Mononuclear cell (primary cell): Measurements from ENCODE around the gene CCDC78. TPM values are rescaled to one million over a fixed set of nuclear protein-coding genes. Genes with fewer than 3 reads are reported as not detected.
"Not testable (repeated sequence)": the region's sequence is repeated elsewhere in the genome, so short reads cannot be mapped to it uniquely, and the experiment has no call there.

Source experiments
- H3K27me3 ChIP-seq: 2 replicates; pipeline ENCODE4 v1.6.0; 2011; ENCODE audit warnings: low read length, control low read depth; ENCODE audit not compliant: insufficient read depth
- H3K4me1 ChIP-seq: 2 replicates; pipeline ENCODE4 v1.5.1; 2011; ENCODE audit warnings: mild to moderate bottlenecking, low read length, control low read depth; ENCODE audit not compliant: insufficient read depth
- H3K4me3 ChIP-seq: 2 replicates; pipeline ENCODE4 v1.5.1; 2011; ENCODE audit warnings: mild to moderate bottlenecking, low read length, moderate library complexity
- H3K9me3 ChIP-seq: 2 replicates; pipeline ENCODE4 v1.5.1; 2011; ENCODE audit warnings: low read depth, mild to moderate bottlenecking, control low read depth, low read length
- total RNA-seq: library from RNA; depleted of rRNA; stranded (reverse); fragments of >200 nt; gene quantifications from one replicate; pipeline ENCODE4 v1.2.3, GENCODE V29; 2012

CCDC78 gene
- total RNA-seq, 1 donor, result 1.0 TPM

DNA sequence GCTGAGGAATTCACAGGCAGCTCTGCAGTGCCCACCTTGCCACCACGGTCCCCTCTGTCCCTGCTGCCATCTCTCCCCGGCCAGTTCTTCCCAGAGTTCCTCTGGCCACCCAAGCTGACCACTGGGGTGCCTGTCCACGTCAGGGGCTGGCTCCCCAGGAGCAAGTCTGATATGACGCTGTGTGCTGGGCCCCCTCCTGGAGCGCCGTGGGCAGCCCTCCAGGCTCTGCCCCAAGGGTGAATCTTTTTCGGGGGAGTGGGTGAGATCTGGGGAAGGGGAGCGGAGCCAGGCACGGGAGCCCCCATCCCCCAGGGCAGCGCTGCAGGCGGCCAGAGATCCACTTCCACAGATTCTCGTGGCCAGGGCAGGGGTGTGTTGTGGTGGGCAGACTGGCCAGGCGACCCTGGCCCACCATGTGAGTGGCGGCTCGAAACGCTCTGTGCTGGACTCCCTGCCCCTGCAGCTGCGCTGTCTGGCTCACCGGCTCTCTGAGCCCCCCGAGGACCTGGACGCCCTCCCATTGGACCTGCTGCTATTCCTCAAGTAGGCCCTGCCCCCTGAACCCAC is 38.0 kb upstream of the CCDC78 start:
- no peaks in the 10 kb centered on the region for H3K9me3 ChIP-seq
- H3K4me1 ChIP-seq, result no peaks in the 10 kb centered on the region
- H3K4me3 ChIP-seq, result no peak overlapping the region
- H3K27me3 ChIP-seq, result no peaks in the 10 kb centered on the region

DNA sequence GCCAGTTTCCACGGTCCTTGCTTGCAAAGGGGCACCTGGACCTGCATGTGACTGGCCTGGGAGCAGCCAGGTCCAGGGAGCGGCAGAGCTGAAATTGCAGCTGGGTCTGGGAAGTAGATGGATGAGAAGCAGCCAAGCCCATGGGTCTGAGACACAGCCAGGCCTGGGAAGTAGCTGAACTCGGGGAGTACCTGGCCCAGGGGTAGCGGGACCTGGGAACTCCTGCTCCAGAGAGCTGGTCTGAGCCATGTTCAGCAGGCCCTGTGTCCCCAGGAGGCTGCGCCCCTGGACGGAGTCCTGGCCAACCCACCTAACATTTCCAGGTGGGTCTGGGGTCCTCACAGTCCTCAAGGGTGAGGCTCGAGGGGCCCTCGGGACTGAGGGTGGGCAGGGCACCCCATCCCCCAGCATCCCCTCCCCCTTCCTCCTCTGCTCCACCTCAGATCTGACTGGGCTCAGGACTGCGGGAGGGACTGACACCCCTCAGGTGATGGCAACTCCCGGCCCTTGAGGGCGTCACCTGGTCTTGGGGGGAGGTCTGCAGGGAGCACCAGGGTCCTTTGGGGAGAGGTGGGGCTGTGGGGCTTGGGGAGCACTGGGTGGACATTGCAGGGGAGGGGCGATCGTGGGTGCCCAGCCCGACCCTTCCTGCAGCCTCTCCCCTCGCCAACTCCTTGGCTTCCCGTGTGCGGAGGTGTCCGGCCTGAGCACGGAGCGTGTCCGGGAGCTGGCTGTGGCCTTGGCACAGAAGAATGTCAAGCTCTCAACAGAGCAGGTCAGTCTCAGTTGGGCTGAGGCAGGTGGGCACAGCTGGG is 37.3 kb upstream of the CCDC78 start:
- no peaks in the 10 kb centered on the region for H3K4me1 ChIP-seq
- H3K27me3 ChIP-seq, result no peaks in the 10 kb centered on the region

DNA sequence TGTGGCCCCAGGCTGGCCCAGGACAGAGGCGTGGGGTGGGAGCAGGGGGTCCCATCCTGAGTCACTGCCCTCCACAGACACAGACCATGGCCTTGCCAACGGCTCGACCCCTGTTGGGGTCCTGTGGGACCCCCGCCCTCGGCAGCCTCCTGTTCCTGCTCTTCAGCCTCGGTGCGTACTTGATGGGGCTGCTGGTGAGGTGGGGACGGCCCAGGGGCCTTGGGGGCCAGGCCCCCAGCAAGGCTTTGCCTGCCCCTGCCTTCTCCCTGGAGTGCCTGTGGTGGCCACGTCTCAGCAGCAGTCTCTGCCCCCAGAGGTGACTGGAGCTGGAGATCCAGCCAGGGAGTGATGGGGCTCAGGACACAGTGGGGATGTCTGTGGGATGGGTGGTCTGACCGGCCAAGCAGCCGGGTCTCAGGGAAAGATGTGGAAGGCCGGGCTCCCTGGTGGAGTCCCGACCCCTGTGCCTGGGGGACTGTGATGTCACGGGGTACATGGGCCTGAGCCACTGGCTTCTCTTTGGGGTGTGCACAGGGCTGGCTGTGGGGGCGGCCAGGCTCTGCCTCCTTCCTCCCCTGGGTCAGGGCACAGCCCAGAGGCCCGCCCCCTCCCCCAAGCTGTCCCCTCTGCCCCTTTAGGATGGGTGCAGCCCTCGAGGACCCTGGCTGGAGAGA is 36.5 kb upstream of the CCDC78 start:
- Histone ChIP-seq H3K4me3 (no peak overlapping the region), H3K9me3 (no peaks in the 10 kb centered on the region), H3K27me3 (no peaks in the 10 kb centered on the region), H3K4me1 (peaks cover 4% of the 10 kb centered on the region)

More for the DNA sequence above, 37.3 kb upstream of the CCDC78 start:
- Histone ChIP-seq H3K4me3 (no peak overlapping the region), H3K9me3 (no peaks in the 10 kb centered on the region)

DNA sequence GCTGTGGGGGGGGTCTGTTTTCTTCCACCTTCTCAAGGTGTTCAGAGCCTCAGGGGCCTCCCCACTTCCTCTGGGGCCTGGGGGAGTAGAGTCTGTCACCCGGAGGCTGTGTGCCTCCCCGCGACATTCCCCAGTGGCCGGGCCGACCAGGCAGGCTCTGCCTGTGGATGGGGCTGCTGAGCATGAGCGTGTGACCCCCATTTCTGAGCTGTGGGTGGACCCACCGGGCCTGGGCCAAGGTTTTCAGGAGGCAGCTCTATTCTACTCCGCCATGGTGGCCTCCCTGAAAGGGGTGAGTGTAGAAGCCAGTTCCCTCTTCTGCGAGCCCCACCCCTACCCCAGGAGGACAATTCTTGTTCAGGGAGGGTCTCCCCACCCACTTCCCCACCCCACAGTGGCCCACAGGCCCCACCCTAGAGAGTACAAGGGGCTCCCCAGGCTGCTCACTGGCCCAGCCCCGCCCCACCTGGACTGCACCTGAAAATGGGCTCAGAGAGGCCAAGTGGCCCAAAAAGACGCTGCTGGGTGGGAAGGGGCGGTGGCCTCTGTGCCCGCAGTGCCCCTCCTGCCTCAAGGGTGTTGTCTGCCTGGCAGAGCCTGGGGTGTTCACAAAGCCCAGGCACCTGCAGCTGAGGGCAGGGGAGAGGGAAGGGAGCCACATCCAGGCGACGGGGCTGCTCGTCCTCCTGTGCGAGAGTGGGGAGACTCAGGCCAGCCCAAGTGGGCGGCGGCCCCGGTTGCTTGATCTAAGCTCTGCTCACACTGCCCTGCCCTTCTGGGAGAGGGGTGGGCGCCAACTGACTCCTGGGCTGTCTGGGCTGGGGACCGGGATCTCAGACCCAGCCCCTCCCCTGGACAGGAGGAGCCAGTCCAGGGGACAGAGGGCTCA is 35.6 kb upstream of the CCDC78 start:
- Histone ChIP-seq H3K4me1 (peaks cover 8% of the 10 kb centered on the region), H3K4me3 (no peak overlapping the region), H3K27me3 (no peaks in the 10 kb centered on the region), H3K9me3 (no peaks in the 10 kb centered on the region)

DNA sequence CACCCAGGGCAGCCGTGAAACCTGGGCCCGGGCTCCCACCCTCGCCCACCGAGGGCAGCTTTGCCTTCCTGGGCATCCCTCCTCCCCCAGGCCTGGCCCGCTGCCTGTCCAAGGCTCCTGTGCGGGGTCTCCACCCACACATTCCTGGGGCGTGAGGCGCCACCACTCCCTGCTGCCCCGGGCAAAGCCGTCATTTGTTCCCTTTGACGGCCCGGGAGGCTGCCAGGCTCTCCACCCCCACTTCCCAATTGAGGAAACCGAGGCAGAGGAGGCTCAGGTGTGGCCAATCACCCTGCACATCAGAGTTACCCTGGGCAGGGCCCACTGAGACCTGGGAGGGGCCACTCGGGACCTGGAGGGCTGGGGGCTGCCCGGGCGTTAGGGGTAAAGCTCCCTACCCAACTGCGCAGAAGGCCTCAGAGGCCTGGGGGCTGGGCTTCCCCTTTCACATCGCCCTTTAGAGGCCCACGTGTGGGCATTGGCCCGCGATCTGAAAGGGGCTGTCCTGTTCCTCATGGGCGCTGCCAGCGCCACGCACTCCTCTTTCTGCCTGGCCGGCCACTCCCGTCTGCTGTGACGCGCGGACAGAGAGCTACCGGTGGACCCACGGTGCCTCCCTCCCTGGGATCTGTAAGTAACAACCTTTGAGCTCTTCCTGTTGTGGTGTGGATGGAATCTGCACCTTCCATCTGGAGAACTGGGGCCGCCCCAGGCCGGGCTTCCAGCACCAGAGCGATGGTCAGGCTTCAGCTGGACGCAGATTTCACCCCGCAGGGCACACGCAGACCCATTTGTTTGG is 34.5 kb upstream of the CCDC78 start, which contains the start of gene MSLN:
TSS of gene MSLN (plus strand) at position 190 of the 799 bp plus-strand sequence. CDS start 1,947 bp downstream, outside the sequence.
- no peaks in the 10 kb centered on the region for H3K9me3 ChIP-seq
- H3K4me3 ChIP-seq, result no peak within 1 kb of the TSS
- no peaks in the 10 kb centered on the region for H3K27me3 ChIP-seq

DNA sequence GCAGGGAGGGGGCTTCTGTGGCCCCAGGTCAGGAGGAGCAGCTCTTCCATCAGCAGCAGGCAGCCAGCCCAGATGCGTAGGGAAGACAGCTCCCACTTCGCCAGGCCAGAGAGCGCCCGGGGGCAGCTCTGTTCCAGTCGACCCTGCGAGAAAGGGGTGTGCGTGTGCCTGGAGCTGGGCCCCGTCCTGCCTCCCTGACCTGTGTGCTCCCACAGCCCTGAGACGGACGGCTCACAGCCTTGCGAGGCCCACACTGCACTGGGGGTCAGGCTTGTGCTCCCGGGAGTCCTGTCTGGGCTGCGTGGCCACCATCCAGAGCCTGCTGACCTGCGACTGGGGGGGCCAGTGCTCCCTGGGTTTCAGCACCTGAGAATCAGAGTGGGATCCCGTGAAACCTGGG is 33.8 kb upstream of the CCDC78 start:
- H3K9me3 ChIP-seq, result no peaks in the 10 kb centered on the region
- no peak overlapping the region for H3K4me3 ChIP-seq
- H3K27me3 ChIP-seq, result no peaks in the 10 kb centered on the region
- H3K4me1 ChIP-seq, result peaks cover 18% of the 10 kb centered on the region

More for the DNA sequence above, 34.5 kb upstream of the CCDC78 start, which contains the start of gene MSLN:
- H3K4me1 ChIP-seq, result peaks cover 11% of the 10 kb centered on the region

DNA sequence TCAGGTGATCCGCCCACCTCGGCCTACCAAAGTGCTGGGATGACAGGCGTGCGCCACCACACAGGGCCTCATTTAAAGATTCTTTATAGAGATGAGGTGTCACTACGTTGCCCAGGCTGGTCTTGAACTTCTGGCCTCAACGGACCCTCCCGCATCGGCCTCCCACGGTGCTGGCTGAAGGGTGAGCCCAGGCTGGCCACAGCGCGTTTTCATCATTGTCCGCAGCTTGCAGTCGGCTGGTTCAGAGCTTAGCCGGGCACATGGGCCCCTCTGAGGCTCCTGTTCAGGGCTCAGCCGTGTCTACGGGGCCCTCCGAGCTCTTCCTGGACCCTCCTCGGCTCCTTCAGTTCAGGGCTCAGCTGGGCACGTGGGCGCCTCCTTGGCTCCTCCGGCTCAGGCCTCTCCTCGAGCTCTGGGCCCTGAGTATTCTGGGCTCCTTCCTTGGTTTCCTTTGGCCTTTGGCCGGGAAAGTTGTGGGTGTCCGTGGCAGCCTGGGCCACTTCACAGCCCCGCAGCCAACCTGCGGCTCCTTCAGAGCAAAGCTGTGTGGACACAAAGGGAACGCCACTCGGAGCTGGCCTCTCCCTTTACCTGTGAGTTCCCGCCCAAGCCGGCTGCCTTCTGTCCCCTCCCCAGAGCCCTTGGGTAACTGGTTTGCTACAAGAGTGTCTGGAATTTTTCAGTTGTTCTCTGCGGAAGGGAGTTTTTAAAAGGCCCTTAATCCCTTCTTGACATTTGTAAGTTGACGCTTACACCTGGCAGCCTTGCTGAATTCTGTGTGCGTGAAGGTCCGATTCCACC is 33.1 kb upstream of the CCDC78 start:
- Histone ChIP-seq H3K27me3 (no peaks in the 10 kb centered on the region), H3K4me1 (peaks cover 25% of the 10 kb centered on the region), H3K9me3 (no peaks in the 10 kb centered on the region), H3K4me3 (no peak overlapping the region)

DNA sequence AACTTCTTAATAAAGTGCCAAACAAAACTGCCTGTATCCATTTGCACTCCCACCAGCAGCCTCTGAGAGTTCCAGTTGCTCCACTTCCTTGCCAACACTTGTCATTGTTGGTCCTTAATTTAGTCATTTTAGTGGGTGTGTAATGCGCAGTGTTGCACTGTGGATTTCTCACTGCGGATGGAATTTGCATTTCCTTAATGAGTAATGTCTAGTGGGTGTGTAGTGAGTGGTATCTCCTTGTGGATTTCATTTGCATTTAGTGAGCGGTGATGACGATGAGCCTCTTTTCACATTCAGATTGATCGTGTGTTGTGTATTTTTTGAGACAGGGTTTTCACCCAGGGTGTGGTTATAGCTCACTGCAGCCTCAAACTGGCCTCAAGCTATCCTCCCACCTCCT is 30.2 kb upstream of the CCDC78 start:
- no peak overlapping the region for H3K4me3 ChIP-seq
- no peaks in the 10 kb centered on the region for H3K27me3 ChIP-seq

DNA sequence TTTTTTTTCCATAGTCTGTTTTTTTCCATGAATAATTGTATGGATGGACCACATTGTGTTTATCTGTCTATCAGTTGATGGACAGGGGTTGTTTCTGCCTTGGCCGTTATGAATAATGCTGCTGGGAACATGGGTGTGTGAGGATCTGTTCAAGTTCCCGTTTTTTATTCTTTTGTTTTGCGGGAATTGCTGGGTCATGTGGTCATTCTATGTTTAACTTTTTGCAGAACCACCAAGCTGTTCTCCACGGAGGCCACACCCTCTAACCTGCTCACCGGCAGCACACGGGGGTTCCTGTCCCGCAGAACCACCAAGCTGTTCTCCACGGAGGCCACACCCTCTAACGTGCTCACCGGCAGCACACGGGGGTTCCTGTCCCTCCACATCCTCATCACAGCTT is 28.4 kb upstream of the CCDC78 start:
- Histone ChIP-seq H3K27me3 (no peaks in the 10 kb centered on the region), H3K4me3 (no peak overlapping the region), H3K4me1 (peaks cover 30% of the 10 kb centered on the region), H3K9me3 (no peaks in the 10 kb centered on the region)

More for the DNA sequence above, 30.2 kb upstream of the CCDC78 start:
- Histone ChIP-seq H3K9me3 (no peaks in the 10 kb centered on the region), H3K4me1 (peaks cover 30% of the 10 kb centered on the region)

DNA sequence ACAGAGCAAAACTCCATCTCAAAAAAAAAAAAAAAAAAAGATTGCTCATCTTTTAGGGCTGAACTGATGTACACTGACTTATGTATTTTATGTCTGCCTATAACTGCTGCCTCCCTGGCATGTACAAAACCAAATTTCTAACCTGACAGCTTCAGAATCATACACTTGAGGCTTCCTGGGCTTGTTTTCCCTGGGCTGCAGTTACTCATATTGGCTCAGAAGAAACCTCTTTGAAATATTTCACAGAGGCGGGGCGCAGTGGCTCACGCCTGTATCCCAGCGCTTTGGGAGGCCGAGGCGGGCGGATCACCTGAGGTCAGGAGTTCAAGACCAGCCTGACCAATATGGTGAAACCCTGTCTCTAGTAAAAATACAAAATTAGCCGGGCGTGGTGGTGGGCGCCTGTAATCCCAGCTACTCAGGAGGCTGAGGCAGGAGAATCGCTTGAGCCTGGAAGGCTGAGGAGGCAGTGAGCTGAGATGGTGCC is 27.9 kb upstream of the CCDC78 start:
- not testable (repeated sequence) for H3K27me3 ChIP-seq, H3K4me3 ChIP-seq, H3K9me3 ChIP-seq
- peaks cover 30% of the 10 kb centered on the region for H3K4me1 ChIP-seq

DNA sequence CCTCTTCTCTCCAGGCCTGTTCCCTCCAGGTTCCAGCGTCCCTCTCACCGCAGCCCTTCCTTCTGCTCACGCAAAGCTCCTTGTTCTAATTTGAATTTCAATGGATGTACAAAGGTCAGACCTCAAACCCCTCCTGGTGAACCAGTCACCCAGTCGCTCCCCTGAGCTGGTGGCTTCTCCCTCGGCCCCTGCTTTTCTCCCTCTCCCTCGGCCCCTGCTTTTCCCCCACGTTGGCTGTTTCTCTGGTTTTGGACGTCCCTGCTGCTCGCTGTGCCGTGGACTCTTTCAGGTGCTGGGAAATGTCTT is 25.7 kb upstream of the CCDC78 start:
- no peak overlapping the region for H3K4me3 ChIP-seq
- H3K9me3 ChIP-seq, result no peaks in the 10 kb centered on the region
- no peaks in the 10 kb centered on the region for H3K27me3 ChIP-seq
- peaks cover 22% of the 10 kb centered on the region for H3K4me1 ChIP-seq

DNA sequence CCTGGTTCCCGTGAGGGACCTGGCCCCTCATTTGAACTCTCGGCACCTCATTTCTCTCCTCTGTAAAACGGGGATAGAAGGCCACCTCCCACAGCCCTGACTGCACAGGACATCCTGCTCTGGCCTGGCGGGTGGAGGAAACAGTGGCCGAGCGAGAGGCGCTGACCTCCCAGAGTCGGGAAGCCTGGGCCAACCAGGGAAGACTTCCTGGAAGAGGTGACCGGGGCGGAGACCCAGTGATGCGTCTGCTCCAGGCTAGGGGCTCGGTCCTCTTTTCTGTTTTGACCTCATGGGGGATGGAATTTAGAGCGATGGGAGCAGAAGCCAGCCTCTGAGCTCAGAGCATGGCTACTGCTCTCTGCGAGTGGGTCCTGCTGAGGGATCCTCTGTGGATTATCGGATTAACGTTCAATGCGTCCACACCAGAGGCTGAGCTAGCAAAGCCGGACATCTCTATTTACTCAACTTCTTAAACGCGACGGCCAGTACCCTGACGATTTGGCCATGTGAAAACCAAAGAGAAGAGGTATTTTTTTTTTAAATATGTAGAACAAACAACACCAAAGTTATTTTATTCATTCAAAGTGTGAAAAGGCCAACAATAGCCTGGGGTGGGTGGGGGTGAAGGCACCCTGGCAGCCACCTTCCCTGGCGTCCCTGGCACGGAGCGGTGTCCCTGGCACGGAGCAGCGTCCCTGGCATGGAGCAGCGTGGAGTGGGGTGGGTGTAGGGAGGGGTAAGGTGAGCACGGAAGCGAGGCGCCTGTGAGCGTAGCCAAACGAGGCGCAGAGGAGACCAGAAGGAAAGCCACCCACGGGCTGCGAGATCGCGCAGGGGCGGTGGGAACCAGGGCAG is 25.1 kb upstream of the CCDC78 start:
- Histone ChIP-seq H3K9me3 (no peaks in the 10 kb centered on the region), H3K4me3 (no peak overlapping the region), H3K27me3 (no peaks in the 10 kb centered on the region), H3K4me1 (peaks cover 19% of the 10 kb centered on the region)

DNA sequence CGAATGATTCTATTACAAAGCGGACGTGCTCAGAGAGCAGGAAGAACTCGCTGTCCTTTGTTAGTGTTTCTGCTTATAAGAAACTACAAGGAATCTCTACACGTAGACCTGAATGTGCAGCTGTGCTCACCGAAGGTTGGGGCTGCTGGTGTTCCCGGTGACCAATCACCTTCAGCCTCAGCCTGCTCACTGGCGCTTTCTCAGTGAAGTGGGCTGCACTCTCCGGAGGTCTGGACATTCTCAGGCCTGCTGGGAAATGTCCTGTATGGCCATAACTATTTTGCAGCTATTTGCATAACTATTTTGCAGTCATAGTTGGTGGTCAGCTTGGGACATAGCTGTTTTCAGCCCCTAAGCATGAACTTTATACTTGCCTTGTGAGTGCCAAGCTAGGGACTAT is 24.2 kb upstream of the CCDC78 start:
- H3K27me3 ChIP-seq, result no peaks in the 10 kb centered on the region

More for the DNA sequence above, 24.2 kb upstream of the CCDC78 start:
- Histone ChIP-seq H3K9me3 (no peaks in the 10 kb centered on the region), H3K4me1 (peaks cover 17% of the 10 kb centered on the region), H3K4me3 (no peak overlapping the region)
